A549 treated with RU486 at 1 μM for 4 hours (cell line): ENCODE data around the gene COX20. TPM values are rescaled to one million over a fixed set of nuclear protein-coding genes. Genes with fewer than 3 reads are reported as not detected.

Source experiments
- total RNA-seq: library from RNA; stranded (reverse); fragments of 200-300 nt; extraction: Qiagen RNA extraction; gene quantifications from 5 replicates; pipeline ENCODE4 v1.2.3, GENCODE V29; 2022; ENCODE audit warnings: low read depth

The COX20 gene
- 31.3 to 53.5 TPM (median 47.5 TPM) in 5 replicates for total RNA-seq

GRCh38 chr1:244835276-244836134 lies at the start of gene COX20:
Gene COX20, plus strand, starts transcription at chr1:244835658. Its CDS starts 57 bp downstream, at chr1:244835715.

GRCh38 chr1:244864253-244865027 lies 29.0 kb downstream of the COX20 start, which contains the start of gene HNRNPU:
Gene HNRNPU, minus strand, starts transcription at chr1:244864543. Its CDS starts 236 bp downstream, at chr1:244864307.

Other genes starting within 250 kb of the COX20 start
- 16.0 to 35.5 TPM (median 32.7 TPM) in 5 replicates for gene DESI2, start 182.5 kb upstream of the COX20 start, total RNA-seq
- 322 to 484 TPM (median 361 TPM) in 5 replicates for gene HNRNPU, start 28.9 kb downstream of the COX20 start, total RNA-seq